HEK293 (cell line): ENCODE data around the gene B3GALT5.

Source experiments
- CTCF ChIA-PET: fragments of 350-600 bp; formaldehyde crosslinking; extraction: SDS; loops from one replicate; lab custom pipeline; 2021; ENCODE audit warnings: antibody characterized with exemption; lab: Yijun Ruan, JAX
- POLR2A ChIA-PET: fragments of 300-600 bp; formaldehyde crosslinking; extraction: SDS; loops from one replicate; lab custom pipeline; 2020; ENCODE audit warnings: antibody characterized with exemption, inconsistent platforms; lab: Yijun Ruan, JAX
- H3K27ac ChIP-seq: fragments of 200-500 bp; sonication (Bioruptor generic); 2 replicates; pipeline ENCODE4 v1.5.1; 2014; ENCODE audit warnings: low read depth, low read length, control low read depth, inconsistent platforms; ENCODE audit errors: extremely low read depth
- H3K36me3 ChIP-seq, 2 experiments: fragments of 200-500 bp in 1 of 2; sonication (Bioruptor generic) in 1 of 2; 1 replicate in 1 of 2; 2 replicates in 1 of 2; pipeline ENCODE4 v1.5.1; 2014 to 2017; ENCODE audit warnings: inconsistent platforms in 2 of 2, low read length in 2 of 2; ENCODE audit not compliant: control insufficient read depth in 2 of 2, insufficient read depth in 1 of 2
- H3K4me1 ChIP-seq: fragments of 200-500 bp; sonication (Bioruptor generic); 2 replicates; pipeline ENCODE4 v1.5.1; 2014; ENCODE audit warnings: mild to moderate bottlenecking, low read length, inconsistent platforms; ENCODE audit not compliant: control insufficient read depth, insufficient read depth
- H3K4me3 ChIP-seq: 2 replicates; pipeline ENCODE4 v1.5.1; 2011; ENCODE audit warnings: low read depth, mild to moderate bottlenecking, control low read depth, low read length, moderate library complexity
- H3K9me3 ChIP-seq: fragments of 200-500 bp; sonication (Bioruptor generic); 2 replicates; pipeline ENCODE4 v1.5.1; 2014; ENCODE audit warnings: low read depth, low read length, inconsistent platforms; ENCODE audit not compliant: control insufficient read depth, insufficient read depth
- IKZF3 ChIP-seq: fragments of 450-650 bp; IDR thresholded peaks from 2 replicates; pipeline ENCODE4 v1.5.0; 2018; ENCODE audit warnings: missing biosample characterization, mild to moderate bottlenecking, missing genetic modification characterization, moderate library complexity
- KLF7 ChIP-seq: fragments of 450-650 bp; formaldehyde crosslinking; IDR thresholded peaks from 2 replicates; pipeline ENCODE4 v1.5.1; 2016; ENCODE audit warnings: missing biosample characterization, missing genetic modification characterization, borderline replicate concordance
- ZBTB20 ChIP-seq: fragments of 450-650 bp; formaldehyde crosslinking; IDR thresholded peaks from 2 replicates; pipeline ENCODE4 v1.5.1; 2016; ENCODE audit warnings: missing biosample characterization, missing genetic modification characterization
- ZFP69B ChIP-seq: fragments of 450-650 bp; formaldehyde crosslinking; IDR thresholded peaks from 2 replicates; pipeline ENCODE4 v1.5.1; 2016; ENCODE audit warnings: missing biosample characterization, missing genetic modification characterization
- ZIC2 ChIP-seq: fragments of 450-650 bp; formaldehyde crosslinking; IDR thresholded peaks from 2 replicates; pipeline ENCODE4 v1.5.1; 2016; ENCODE audit warnings: missing biosample characterization, missing genetic modification characterization
- ZNF132 ChIP-seq: fragments of 450-650 bp; formaldehyde crosslinking; IDR thresholded peaks from 2 replicates; pipeline ENCODE4 v1.5.1; 2017; ENCODE audit warnings: missing biosample characterization, missing genetic modification characterization, borderline replicate concordance
- ZNF423 ChIP-seq: fragments of 450-650 bp; formaldehyde crosslinking; IDR thresholded peaks from 2 replicates; pipeline ENCODE4 v1.5.1; 2016; ENCODE audit warnings: missing biosample characterization, missing genetic modification characterization
- TF ChIP-seq, protein P1 (sequence below): fragments of 450-650 bp; formaldehyde crosslinking; conservative IDR thresholded peaks from 2 replicates; pipeline ENCODE4 v1.5.1; 2016; ENCODE audit warnings: low read depth, missing biosample characterization, missing genetic modification characterization
- TF ChIP-seq, protein P2 (sequence below): fragments of 450-650 bp; formaldehyde crosslinking; IDR thresholded peaks from 2 replicates; pipeline ENCODE4 v1.5.1; 2016; ENCODE audit warnings: missing biosample characterization, missing genetic modification characterization
- TF ChIP-seq, protein P3 (sequence below): fragments of 450-650 bp; formaldehyde crosslinking; IDR thresholded peaks from 2 replicates; pipeline ENCODE4 v1.5.1; 2016; ENCODE audit warnings: missing biosample characterization, missing genetic modification characterization
- TF ChIP-seq, protein P4 (sequence below): fragments of 450-650 bp; formaldehyde crosslinking; IDR thresholded peaks from 2 replicates; pipeline ENCODE4 v1.5.1; 2016; ENCODE audit warnings: missing biosample characterization, missing genetic modification characterization
- TF ChIP-seq, protein P5 (sequence below): fragments of 450-650 bp; formaldehyde crosslinking; IDR thresholded peaks from 2 replicates; pipeline ENCODE4 v1.5.1; 2016; ENCODE audit warnings: missing biosample characterization, missing genetic modification characterization
- TF ChIP-seq, protein P6 (sequence below): IDR thresholded peaks from 2 replicates; pipeline ENCODE4 v1.6.1; 2011; ENCODE audit warnings: mild to moderate bottlenecking, low read depth, low read length, borderline replicate concordance

Gene B3GALT5

DNA sequence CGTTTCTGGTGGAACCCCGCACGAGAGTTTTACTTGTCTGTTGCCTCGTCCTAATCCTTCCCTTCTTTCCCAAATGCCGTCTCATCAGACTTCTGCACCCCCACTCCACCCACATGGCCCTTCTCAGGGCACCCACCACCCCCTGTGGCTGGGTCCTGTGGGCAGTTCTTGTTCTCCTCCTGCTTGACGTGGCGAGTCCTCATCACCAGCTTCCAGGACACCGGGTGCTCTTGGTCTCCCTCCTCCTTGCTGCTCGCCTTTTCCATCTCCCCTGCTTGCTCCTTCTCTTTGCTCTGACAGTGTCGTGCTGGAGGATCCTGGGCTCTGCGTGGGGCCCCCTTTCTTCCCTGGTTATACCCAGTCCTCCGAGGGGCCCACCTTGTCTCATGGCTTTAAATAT lies 51.8 kb downstream of the B3GALT5 start (continued):
- TF ChIP-seq, protein P1, sequence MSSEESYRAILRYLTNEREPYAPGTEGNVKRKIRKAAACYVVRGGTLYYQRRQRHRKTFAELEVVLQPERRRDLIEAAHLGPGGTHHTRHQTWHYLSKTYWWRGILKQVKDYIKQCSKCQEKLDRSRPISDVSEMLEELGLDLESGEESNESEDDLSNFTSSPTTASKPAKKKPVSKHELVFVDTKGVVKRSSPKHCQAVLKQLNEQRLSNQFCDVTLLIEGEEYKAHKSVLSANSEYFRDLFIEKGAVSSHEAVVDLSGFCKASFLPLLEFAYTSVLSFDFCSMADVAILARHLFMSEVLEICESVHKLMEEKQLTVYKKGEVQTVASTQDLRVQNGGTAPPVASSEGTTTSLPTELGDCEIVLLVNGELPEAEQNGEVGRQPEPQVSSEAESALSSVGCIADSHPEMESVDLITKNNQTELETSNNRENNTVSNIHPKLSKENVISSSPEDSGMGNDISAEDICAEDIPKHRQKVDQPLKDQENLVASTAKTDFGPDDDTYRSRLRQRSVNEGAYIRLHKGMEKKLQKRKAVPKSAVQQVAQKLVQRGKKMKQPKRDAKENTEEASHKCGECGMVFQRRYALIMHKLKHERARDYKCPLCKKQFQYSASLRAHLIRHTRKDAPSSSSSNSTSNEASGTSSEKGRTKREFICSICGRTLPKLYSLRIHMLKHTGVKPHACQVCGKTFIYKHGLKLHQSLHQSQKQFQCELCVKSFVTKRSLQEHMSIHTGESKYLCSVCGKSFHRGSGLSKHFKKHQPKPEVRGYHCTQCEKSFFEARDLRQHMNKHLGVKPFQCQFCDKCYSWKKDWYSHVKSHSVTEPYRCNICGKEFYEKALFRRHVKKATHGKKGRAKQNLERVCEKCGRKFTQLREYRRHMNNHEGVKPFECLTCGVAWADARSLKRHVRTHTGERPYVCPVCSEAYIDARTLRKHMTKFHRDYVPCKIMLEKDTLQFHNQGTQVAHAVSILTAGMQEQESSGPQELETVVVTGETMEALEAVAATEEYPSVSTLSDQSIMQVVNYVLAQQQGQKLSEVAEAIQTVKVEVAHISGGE = no peak
- TF ChIP-seq, protein P2, sequence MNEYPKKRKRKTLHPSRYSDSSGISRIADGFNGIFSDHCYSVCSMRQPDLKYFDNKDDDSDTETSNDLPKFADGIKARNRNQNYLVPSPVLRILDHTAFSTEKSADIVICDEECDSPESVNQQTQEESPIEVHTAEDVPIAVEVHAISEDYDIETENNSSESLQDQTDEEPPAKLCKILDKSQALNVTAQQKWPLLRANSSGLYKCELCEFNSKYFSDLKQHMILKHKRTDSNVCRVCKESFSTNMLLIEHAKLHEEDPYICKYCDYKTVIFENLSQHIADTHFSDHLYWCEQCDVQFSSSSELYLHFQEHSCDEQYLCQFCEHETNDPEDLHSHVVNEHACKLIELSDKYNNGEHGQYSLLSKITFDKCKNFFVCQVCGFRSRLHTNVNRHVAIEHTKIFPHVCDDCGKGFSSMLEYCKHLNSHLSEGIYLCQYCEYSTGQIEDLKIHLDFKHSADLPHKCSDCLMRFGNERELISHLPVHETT = no peak
- TF ChIP-seq IKZF3 (tag by site-specific recombination) (no peak), ZBTB20 (tag by site-specific recombination) (no peak), ZNF423 (tag by site-specific recombination) (no peak), KLF7 (no peak), ZNF132 (tag by site-specific recombination) (no peak)
- TF ChIP-seq, protein P3, sequence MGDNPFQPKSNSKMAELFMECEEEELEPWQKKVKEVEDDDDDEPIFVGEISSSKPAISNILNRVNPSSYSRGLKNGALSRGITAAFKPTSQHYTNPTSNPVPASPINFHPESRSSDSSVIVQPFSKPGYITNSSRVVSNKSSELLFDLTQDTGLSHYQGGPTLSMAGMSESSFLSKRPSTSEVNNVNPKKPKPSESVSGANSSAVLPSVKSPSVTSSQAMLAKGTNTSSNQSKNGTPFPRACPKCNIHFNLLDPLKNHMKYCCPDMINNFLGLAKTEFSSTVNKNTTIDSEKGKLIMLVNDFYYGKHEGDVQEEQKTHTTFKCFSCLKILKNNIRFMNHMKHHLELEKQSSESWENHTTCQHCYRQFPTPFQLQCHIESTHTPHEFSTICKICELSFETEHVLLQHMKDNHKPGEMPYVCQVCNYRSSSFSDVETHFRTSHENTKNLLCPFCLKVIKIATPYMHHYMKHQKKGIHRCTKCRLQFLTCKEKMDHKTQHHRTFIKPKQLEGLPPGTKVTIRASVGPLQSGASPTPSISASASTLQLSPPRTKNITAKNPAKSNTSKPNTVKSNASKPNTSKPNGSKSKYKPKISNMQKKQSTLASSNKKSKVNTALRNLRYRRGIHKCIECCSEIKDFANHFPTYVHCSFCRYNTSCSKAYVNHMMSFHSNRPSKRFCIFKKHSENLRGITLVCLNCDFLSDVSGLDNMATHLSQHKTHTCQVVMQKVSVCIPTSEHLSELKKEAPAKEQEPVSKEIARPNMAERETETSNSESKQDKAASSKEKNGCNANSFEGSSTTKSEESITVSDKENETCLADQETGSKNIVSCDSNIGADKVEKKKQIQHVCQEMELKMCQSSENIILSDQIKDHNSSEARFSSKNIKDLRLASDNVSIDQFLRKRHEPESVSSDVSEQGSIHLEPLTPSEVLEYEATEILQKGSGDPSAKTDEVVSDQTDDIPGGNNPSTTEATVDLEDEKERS (tag by site-specific recombination) = no peak

DNA sequence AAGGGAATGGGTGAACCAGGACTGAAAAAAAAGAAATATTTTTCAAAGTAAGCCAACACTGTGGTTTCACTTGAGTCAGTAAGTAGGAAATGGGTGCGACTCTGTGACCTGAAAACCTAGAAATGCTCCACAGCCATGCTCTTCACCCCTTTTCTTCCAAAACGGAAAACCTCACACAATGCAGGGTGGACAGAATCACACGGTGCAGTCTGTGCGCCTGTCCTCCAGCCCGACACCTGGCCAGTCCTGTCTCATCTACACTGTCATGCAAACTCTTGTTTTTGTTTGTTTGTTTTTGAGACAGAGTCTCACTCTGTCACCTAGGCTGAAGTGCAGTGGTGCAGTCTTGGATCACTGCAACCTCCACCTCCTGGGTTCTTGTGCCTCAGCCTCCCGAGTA lies 53.3 kb downstream of the B3GALT5 start:
- H3K9me3 ChIP-seq = no peaks in the 10 kb centered on the region
- TF ChIP-seq ZFP69B (tag by site-specific recombination) (no peak), ZIC2 (no peak)
- TF ChIP-seq, protein P4, sequence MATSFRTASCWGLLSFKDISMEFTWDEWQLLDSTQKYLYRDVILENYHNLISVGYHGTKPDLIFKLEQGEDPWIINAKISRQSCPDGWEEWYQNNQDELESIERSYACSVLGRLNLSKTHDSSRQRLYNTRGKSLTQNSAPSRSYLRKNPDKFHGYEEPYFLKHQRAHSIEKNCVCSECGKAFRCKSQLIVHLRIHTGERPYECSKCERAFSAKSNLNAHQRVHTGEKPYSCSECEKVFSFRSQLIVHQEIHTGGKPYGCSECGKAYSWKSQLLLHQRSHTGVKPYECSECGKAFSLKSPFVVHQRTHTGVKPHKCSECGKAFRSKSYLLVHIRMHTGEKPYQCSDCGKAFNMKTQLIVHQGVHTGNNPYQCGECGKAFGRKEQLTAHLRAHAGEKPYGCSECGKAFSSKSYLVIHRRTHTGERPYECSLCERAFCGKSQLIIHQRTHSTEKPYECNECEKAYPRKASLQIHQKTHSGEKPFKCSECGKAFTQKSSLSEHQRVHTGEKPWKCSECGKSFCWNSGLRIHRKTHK (tag by site-specific recombination) = no peak
- TF ChIP-seq, protein P5, sequence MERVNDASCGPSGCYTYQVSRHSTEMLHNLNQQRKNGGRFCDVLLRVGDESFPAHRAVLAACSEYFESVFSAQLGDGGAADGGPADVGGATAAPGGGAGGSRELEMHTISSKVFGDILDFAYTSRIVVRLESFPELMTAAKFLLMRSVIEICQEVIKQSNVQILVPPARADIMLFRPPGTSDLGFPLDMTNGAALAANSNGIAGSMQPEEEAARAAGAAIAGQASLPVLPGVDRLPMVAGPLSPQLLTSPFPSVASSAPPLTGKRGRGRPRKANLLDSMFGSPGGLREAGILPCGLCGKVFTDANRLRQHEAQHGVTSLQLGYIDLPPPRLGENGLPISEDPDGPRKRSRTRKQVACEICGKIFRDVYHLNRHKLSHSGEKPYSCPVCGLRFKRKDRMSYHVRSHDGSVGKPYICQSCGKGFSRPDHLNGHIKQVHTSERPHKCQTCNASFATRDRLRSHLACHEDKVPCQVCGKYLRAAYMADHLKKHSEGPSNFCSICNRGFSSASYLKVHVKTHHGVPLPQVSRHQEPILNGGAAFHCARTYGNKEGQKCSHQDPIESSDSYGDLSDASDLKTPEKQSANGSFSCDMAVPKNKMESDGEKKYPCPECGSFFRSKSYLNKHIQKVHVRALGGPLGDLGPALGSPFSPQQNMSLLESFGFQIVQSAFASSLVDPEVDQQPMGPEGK (tag by site-specific recombination) = no peak
- TF ChIP-seq, protein P6, sequence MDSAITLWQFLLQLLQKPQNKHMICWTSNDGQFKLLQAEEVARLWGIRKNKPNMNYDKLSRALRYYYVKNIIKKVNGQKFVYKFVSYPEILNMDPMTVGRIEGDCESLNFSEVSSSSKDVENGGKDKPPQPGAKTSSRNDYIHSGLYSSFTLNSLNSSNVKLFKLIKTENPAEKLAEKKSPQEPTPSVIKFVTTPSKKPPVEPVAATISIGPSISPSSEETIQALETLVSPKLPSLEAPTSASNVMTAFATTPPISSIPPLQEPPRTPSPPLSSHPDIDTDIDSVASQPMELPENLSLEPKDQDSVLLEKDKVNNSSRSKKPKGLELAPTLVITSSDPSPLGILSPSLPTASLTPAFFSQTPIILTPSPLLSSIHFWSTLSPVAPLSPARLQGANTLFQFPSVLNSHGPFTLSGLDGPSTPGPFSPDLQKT = no peak
- TF ChIP-seq, all 188 proteins: peak for 0
- Histone ChIP-seq H3K4me1 (no peaks in the 10 kb centered on the region), H3K27ac (no peak overlapping the region), H3K4me3 (no peak overlapping the region), H3K36me3 (no peaks in the 10 kb centered on the region)
- ChIA-PET CTCF (no interaction called here), POLR2A (no interaction called here)
